Thymus (tissue), 11 donors: ENCODE measurements around the gene PMPCB. TPM values are rescaled to one million over a fixed set of nuclear protein-coding genes. Genes with fewer than 3 reads are reported as not detected.

Experiments
- DNase-seq, 9 donors: peaks; one replicate each; pipeline ENCODE4 v3.0.0-alpha.2; 2013; ENCODE audit warnings: low spot score in 9 of 9, low read depth in 6 of 9, missing footprints in 1 of 9
- H3K27ac ChIP-seq, 2 donors: one replicate each; pipeline ENCODE4 v1.5.1; 2013; ENCODE audit warnings: control low read depth in 1 of 2, low read depth in 1 of 2, low read length in 1 of 2, mild to moderate bottlenecking in 1 of 2, moderate library complexity in 1 of 2
- H3K27me3 ChIP-seq, 2 donors: one replicate each; pipeline ENCODE4 v1.5.1; 2013; ENCODE audit warnings: low read length in 1 of 2; ENCODE audit not compliant: control insufficient read depth in 2 of 2, insufficient read depth in 1 of 2
- H3K36me3 ChIP-seq, 2 donors: one replicate each; pipeline ENCODE4 v1.5.1; 2013; ENCODE audit warnings: low read length in 1 of 2, mild to moderate bottlenecking in 1 of 2, moderate library complexity in 1 of 2; ENCODE audit not compliant: control insufficient read depth in 2 of 2, insufficient read depth in 2 of 2
- H3K4me1 ChIP-seq, 2 donors: one replicate each; pipeline ENCODE4 v1.5.1; 2013; ENCODE audit warnings: low read length in 2 of 2; ENCODE audit not compliant: control insufficient read depth in 2 of 2, insufficient read depth in 2 of 2
- H3K4me3 ChIP-seq, 2 donors: one replicate each; pipeline ENCODE4 v1.5.1; 2013; ENCODE audit warnings: low read length in 2 of 2, control low read depth in 1 of 2, mild to moderate bottlenecking in 1 of 2
- H3K9me3 ChIP-seq, 2 donors: one replicate each; pipeline ENCODE4 v1.5.1; 2013; ENCODE audit warnings: low read length in 1 of 2, mild to moderate bottlenecking in 1 of 2; ENCODE audit not compliant: control insufficient read depth in 2 of 2, insufficient read depth in 1 of 2
- WGBS: extraction: QIAGEN DNeasy Blood & Tissue Kit; methylation state at CpG from one replicate; pipeline ENCODE4 v1.1.7; 2013; 5-methylcytosine and 5-hydroxymethylcytosine counted together
- polyA plus RNA-seq: library from polyadenylated mRNA; stranded (reverse); fragments of 200-250 nt; gene quantifications from one replicate; pipeline ENCODE4 v1.2.3, GENCODE V29; 2013
- total RNA-seq: library from RNA; stranded (reverse); fragments of 120-200 nt; gene quantifications from one replicate; pipeline ENCODE4 v1.2.4, GENCODE V29; 2013
- donor health status: healthy.

Gene PMPCB
- total and polyA plus RNA-seq, 2 donors: 67.7 to 70.7 TPM

GRCh38 chr7:103307503-103308231, 10.4 kb downstream of the PMPCB start:
- Histone ChIP-seq H3K4me1 (no peaks in the 10 kb centered on the region), H3K36me3 (peaks cover 43 to 86% of the 10 kb centered on the region in 2 donors), H3K9me3 (no peaks in the 10 kb centered on the region), H3K27ac (no peak overlapping the region), H3K4me3 (no peak overlapping the region), H3K27me3 (no peaks in the 10 kb centered on the region)
- no peak for DNase-seq
- WGBS: 95% methylated on average over 3 of the region's 3 CpGs

DNA sequence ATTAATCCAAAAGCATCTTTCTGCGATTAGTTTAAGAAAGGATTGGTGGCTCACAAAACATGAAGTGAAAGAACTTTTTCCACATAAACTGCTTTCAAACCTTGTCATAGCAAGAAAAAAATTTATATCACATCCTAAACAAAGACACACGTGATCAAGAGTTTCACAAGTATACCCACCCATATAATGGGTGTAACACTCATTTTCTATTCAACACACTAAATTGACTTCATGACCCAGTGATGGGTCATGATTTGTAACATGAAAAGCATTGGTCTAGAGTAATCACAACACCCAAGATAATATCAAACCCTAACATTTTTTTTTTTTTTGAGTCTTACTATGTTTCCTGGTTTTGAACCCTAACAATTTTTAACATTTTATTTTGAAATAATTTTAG, 17.6 kb downstream of the PMPCB start:
- no peak for DNase-seq
- Histone ChIP-seq H3K4me1 (no peaks in the 10 kb centered on the region), H3K9me3 (no peaks in the 10 kb centered on the region), H3K27ac (no peak overlapping the region), H3K4me3 (no peak overlapping the region), H3K36me3 (peaks cover 33 to 85% of the 10 kb centered on the region in 2 donors), H3K27me3 (no peaks in the 10 kb centered on the region)
- WGBS: 96% methylated on average over 2 of the region's 2 CpGs

GRCh38 chr7:103316380-103316941, 19.2 kb downstream of the PMPCB start:
- Histone ChIP-seq H3K27me3 (no peaks in the 10 kb centered on the region), H3K36me3 (peaks cover 39 to 87% of the 10 kb centered on the region in 2 donors), H3K9me3 (no peaks in the 10 kb centered on the region), H3K4me1 (no peaks in the 10 kb centered on the region), H3K27ac (no peak overlapping the region), H3K4me3 (no peak overlapping the region)
- DNase-seq: no peak
- WGBS: over 99% methylated on average over 2 of the region's 2 CpGs

DNA sequence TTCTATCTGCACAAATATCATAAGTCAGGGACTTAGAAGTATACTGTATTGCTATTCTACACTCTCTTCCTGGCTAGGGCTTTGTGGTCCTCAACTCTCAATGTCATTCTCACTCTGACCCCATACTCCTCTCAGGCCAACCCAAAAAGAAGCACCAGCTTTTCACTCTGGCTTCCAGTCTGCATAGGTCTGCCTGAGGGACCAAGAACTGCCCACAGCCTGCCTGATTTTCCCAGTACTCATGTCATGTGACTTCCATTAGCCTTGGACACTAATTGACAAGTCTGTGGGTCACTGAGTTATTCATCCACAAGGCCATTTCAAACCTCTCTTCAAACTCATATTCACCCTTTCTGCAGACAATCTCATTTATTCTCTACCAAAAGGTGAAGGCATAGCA, 19.8 kb downstream of the PMPCB start:
- no peaks in the 10 kb centered on the region for H3K27me3 ChIP-seq
- H3K27ac ChIP-seq: no peak overlapping the region
- H3K9me3 ChIP-seq: no peaks in the 10 kb centered on the region
- H3K4me1 ChIP-seq: no peaks in the 10 kb centered on the region
- peaks cover 43 to 87% of the 10 kb centered on the region in 2 donors for H3K36me3 ChIP-seq
- DNase-seq: no peak
- H3K4me3 ChIP-seq: no peak overlapping the region

DNA sequence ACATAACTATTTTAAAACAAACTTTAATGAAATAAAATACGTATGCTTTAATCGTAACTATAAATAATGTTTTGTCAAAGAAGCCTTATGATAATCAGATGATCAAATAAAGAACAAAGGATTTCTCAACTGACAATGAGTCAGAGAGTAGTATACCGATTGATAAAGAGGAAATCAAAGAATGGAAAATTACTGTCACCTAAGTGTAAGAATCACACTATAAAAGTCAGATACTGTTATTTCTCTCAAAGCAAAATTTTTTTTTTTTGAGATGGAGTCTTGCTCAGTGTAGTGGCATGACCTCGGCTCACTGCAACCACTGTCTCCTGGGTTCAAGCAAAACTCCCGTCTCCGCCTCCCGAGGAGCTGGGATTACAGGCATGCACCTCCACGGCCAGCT, 28.5 kb downstream of the PMPCB start:
- Histone ChIP-seq H3K4me3 (no peak overlapping the region), H3K4me1 (no peaks in the 10 kb centered on the region), H3K9me3 (no peaks in the 10 kb centered on the region), H3K27ac (no peak overlapping the region), H3K27me3 (no peaks in the 10 kb centered on the region), H3K36me3 (peaks cover 21 to 55% of the 10 kb centered on the region in 2 donors)
- no peak for DNase-seq
- 92% methylated on average over 8 of the region's 8 CpGs for WGBS

DNA sequence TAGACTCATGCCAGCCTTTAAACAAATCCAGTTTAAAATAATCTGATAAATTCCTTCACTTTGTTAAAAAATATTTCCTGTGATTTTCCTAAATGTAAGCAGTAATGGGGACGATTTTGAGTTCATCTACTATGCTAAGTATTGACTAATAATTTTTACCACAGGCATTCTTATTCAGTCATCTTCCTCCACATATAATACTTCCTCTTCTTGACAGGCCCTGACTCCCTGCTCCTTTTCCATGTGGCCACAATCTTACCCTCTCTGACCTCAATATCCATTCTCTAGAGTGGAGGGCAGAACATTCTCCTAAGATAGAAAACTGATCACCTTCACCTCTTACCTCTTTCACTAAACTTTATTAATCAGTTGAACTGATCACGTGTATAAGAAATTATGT, 39.5 kb downstream of the PMPCB start:
- Histone ChIP-seq H3K9me3 (no peaks in the 10 kb centered on the region), H3K4me3 (no peak overlapping the region), H3K36me3 (peaks cover 22 to 46% of the 10 kb centered on the region in 2 donors), H3K27ac (no peak overlapping the region), H3K27me3 (no peaks in the 10 kb centered on the region), H3K4me1 (no peaks in the 10 kb centered on the region)
- WGBS: 97% methylated on average over 2 of the region's 2 CpGs
- DNase-seq: no peak

DNA sequence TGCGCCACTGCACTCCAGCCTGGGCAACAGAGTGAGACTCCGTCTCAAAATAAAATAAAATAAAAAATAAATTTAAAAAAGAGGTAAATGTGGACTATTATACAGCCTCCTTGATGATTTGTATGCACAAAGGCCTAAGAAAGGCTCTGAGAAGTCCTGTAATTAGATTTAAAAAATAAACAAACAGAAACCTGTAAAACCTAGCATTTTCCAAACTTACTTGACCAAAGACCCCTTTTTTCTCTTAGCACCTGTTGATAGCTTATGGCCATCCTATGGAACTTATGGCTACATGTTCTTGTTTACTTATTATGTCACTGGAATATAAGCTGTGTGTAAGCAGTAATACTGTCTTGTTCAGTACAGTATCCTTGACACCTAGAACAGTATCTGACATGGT, 41.6 kb downstream of the PMPCB start:
- peaks cover 6% of the 10 kb centered on the region in 2 donors for H3K4me1 ChIP-seq
- no peak for DNase-seq
- peaks cover 19 to 43% of the 10 kb centered on the region in 2 donors for H3K36me3 ChIP-seq

DNA sequence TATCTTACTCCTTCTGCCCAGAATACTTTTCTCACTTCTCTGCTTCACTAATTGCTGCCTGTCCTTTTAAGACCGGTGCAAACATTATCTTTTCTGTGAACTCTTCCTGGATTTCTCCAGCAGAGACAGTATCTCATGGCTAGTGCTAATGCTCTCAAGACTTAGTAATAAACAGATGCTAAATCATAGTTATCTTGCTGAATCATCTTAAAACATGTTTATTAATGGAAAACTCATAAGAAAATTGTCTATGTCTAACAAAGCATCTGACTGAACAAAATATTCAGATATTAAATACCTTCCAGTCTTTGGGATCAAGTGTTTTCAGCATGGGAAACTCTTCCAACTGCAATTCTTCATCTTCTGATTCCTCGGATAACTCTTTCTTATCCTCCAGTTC, 44.2 kb downstream of the PMPCB start:
- no peak for DNase-seq
- no peak overlapping the region for H3K27ac ChIP-seq
- peaks cover 19 to 39% of the 10 kb centered on the region in 2 donors for H3K36me3 ChIP-seq
- no peak overlapping the region for H3K4me3 ChIP-seq
- peaks cover 6% of the 10 kb centered on the region in 2 donors for H3K4me1 ChIP-seq
- no peaks in the 10 kb centered on the region for H3K27me3 ChIP-seq
- 97% methylated on average over 2 of the region's 2 CpGs for WGBS
- no peaks in the 10 kb centered on the region for H3K9me3 ChIP-seq

More for the DNA sequence above, 41.6 kb downstream of the PMPCB start:
- H3K4me3 ChIP-seq: no peak overlapping the region
- no peaks in the 10 kb centered on the region for H3K27me3 ChIP-seq
- no peaks in the 10 kb centered on the region for H3K9me3 ChIP-seq
- 98% methylated on average over 2 of the region's 2 CpGs for WGBS
- H3K27ac ChIP-seq: no peak overlapping the region

DNA sequence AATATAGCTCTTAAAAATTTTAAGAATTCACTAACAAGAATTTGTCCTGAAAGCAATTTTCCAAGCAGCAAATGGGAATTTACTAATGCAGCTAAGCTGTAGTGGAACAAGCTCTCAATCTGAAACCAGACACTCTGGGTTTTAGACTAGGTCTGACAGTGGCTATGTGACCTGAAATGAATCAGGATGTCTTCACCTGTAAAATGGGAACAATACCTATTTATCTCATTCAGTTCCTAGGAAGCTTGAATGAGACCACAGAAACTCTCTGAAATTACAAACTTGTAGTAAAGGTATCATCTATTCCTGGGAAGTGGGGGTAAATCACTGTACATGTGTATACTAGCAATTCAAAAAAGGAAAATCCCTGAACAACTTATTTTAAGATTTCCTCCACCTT, 46.1 kb downstream of the PMPCB start:
- Histone ChIP-seq H3K27me3 (no peaks in the 10 kb centered on the region), H3K27ac (no peak overlapping the region), H3K4me3 (peak overlapping the region; percentile 78 to 86), H3K4me1 (peaks cover 6 to 8% of the 10 kb centered on the region in 2 donors), H3K9me3 (no peaks in the 10 kb centered on the region), H3K36me3 (peaks cover 11 to 21% of the 10 kb centered on the region in 2 donors)
- DNase-seq: no peak
